Glutamatergic neuron (in vitro differentiated cells): ENCODE data around the gene RASSF8. TPM values are rescaled to one million over a fixed set of nuclear protein-coding genes. Genes with fewer than 3 reads are reported as not detected.

ENCODE experiments used
- DNase-seq: peaks from one replicate; pipeline ENCODE4 v3.0.0; 2022
- H3K27ac Mint-ChIP-seq: one replicate; pipeline ENCODE4 v1.8.0; 2020; ENCODE audit warnings: mild to moderate bottlenecking, mixed read lengths, inconsistent platforms; ENCODE audit not compliant: unreplicated experiment
- H3K27me3 Mint-ChIP-seq: one replicate; pipeline ENCODE4 v1.8.0; 2020; ENCODE audit warnings: mild to moderate bottlenecking, moderate library complexity, mixed read lengths, inconsistent platforms; ENCODE audit not compliant: unreplicated experiment
- H3K36me3 Mint-ChIP-seq: one replicate; pipeline ENCODE4 v1.8.0; 2020; ENCODE audit warnings: mild to moderate bottlenecking, mixed read lengths, inconsistent platforms; ENCODE audit not compliant: unreplicated experiment
- H3K4me1 Mint-ChIP-seq: one replicate; pipeline ENCODE4 v1.8.0; 2020; ENCODE audit warnings: mild to moderate bottlenecking, low read depth, mixed read lengths, inconsistent platforms; ENCODE audit not compliant: unreplicated experiment
- H3K4me3 Mint-ChIP-seq: one replicate; pipeline ENCODE4 v1.8.0; 2020; ENCODE audit warnings: mild to moderate bottlenecking, mixed read lengths, inconsistent platforms; ENCODE audit not compliant: unreplicated experiment
- H3K9me3 Mint-ChIP-seq: one replicate; pipeline ENCODE4 v1.8.0; 2020; ENCODE audit warnings: mild to moderate bottlenecking, moderate library complexity, mixed read lengths, inconsistent platforms; ENCODE audit not compliant: unreplicated experiment
- total RNA-seq: library from RNA; stranded (reverse); fragmentation: NEBNext Ultra II Directional; extraction: Animal tissue kit (Norgen Biotek cat#: 25700); gene quantifications from one replicate; pipeline ENCODE4 v1.2.1, GENCODE V29; 2021; ENCODE audit not compliant: unreplicated experiment
- TF ChIP-seq, protein P1 (sequence below): fragments of 200-600 bp; sonication (generic); IDR thresholded peaks from one replicate; pipeline ENCODE4 v1.5.0; 2021; ENCODE audit not compliant: partially characterized antibody, unreplicated experiment

RASSF8 gene
- total RNA-seq, 1 donor from 2014 or later: 41.3 TPM

DNA sequence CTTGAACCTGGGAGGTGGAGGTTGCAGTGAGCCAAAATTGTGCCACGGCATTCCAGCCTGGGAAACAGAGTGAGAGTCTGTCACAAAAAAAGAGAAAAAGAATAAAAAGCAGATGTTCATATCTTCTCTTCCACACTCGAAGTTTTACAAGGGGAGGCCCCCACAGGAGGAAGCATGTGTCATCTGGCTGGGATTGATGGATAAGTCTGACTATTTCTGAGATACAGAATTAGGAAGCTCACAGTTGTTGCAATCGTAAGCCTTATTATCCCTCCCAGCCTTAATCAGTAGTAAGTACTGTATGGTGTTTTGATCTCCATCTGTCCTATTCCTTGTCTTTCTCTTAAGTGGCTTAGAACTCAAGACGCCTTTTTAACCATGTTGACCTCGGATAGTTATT lies 31.9 kb upstream of the RASSF8 start:
- no peak overlapping the region for H3K27ac Mint-ChIP-seq
- no peaks in the 10 kb centered on the region for H3K36me3 Mint-ChIP-seq
- no peak overlapping the region for H3K4me3 Mint-ChIP-seq
- H3K9me3 Mint-ChIP-seq: peaks cover 2% of the 10 kb centered on the region
- TF ChIP-seq, protein P1, sequence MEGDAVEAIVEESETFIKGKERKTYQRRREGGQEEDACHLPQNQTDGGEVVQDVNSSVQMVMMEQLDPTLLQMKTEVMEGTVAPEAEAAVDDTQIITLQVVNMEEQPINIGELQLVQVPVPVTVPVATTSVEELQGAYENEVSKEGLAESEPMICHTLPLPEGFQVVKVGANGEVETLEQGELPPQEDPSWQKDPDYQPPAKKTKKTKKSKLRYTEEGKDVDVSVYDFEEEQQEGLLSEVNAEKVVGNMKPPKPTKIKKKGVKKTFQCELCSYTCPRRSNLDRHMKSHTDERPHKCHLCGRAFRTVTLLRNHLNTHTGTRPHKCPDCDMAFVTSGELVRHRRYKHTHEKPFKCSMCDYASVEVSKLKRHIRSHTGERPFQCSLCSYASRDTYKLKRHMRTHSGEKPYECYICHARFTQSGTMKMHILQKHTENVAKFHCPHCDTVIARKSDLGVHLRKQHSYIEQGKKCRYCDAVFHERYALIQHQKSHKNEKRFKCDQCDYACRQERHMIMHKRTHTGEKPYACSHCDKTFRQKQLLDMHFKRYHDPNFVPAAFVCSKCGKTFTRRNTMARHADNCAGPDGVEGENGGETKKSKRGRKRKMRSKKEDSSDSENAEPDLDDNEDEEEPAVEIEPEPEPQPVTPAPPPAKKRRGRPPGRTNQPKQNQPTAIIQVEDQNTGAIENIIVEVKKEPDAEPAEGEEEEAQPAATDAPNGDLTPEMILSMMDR: no peak
- H3K4me1 Mint-ChIP-seq: peaks cover 8% of the 10 kb centered on the region
- DNase-seq: no peak
- H3K27me3 Mint-ChIP-seq: peaks cover 6% of the 10 kb centered on the region

DNA sequence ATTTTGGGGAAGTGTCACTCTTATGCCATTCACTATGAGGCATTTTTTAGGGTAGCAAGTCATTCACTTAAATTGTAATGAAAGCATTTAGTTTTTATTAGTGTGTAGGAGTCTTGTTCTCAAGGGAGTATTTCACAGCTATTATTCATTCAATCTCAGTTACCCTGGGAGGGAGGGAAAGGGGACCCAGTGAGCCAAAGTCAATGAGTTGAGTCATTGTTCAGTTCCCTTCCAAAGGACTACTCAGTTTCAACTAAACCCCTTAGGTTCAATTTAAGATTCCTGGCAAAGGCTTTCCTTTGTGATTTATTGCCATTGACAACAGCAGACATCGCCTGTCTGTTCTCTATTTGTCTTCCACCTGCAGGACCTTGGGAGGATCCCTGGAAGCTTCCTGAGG lies 29.3 kb upstream of the RASSF8 start:
- Mint-ChIP-seq H3K36me3 (no peaks in the 10 kb centered on the region), H3K4me3 (no peak overlapping the region), H3K9me3 (no peaks in the 10 kb centered on the region), H3K27ac (no peak overlapping the region), H3K4me1 (peaks cover under 1% of the 10 kb centered on the region), H3K27me3 (peaks cover 6% of the 10 kb centered on the region)
- TF ChIP-seq, protein P1: no peak
- no peak for DNase-seq

DNA sequence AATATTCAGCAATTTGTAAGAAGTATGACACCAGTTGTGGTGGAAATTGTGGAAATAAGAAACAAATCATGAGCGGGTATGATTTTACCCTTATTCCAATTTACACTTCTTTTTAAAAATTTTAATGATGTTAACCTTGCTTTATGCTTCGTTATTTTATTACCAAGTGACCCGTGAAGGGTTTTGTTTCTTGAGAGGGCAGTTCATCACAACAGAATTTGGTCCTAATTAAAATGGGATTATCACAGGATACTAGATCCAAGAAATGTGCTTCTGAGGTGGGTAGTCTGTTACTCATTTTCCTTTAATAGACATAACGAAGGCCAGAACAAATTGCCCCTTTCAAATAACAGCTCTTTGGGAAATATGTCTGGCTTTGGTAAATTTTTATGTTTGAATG lies 25.5 kb upstream of the RASSF8 start:
- TF ChIP-seq, protein P1: no peak
- no peaks in the 10 kb centered on the region for H3K36me3 Mint-ChIP-seq
- H3K4me1 Mint-ChIP-seq: peaks cover 8% of the 10 kb centered on the region
- H3K27me3 Mint-ChIP-seq: peaks cover 9% of the 10 kb centered on the region
- no peaks in the 10 kb centered on the region for H3K9me3 Mint-ChIP-seq
- H3K27ac Mint-ChIP-seq: no peak overlapping the region
- no peak overlapping the region for H3K4me3 Mint-ChIP-seq
- DNase-seq: no peak

DNA sequence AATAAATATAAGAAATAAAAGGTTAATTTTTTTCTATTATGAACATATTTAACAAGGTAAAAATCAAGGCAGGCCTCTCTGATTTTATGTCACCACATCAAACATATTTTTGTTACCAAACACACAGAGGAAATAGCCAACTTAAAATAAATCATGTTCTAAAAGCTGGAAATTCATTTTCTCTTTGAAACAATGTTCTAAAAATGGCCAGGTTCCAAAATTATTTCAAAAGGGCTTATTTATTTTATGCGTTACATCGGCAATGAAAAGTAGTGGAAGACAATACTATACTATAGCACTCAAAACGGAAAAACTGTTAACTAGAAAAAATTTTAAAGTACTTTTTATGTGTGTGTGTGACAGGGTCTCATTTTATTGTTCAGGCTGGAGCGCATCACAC lies 24.0 kb upstream of the RASSF8 start:
- no peaks in the 10 kb centered on the region for H3K9me3 Mint-ChIP-seq
- DNase-seq: no peak
- no peaks in the 10 kb centered on the region for H3K36me3 Mint-ChIP-seq
- no peak overlapping the region for H3K27ac Mint-ChIP-seq
- peaks cover 8% of the 10 kb centered on the region for H3K4me1 Mint-ChIP-seq
- peaks cover 9% of the 10 kb centered on the region for H3K27me3 Mint-ChIP-seq
- H3K4me3 Mint-ChIP-seq: no peak overlapping the region
- TF ChIP-seq, protein P1: no peak

DNA sequence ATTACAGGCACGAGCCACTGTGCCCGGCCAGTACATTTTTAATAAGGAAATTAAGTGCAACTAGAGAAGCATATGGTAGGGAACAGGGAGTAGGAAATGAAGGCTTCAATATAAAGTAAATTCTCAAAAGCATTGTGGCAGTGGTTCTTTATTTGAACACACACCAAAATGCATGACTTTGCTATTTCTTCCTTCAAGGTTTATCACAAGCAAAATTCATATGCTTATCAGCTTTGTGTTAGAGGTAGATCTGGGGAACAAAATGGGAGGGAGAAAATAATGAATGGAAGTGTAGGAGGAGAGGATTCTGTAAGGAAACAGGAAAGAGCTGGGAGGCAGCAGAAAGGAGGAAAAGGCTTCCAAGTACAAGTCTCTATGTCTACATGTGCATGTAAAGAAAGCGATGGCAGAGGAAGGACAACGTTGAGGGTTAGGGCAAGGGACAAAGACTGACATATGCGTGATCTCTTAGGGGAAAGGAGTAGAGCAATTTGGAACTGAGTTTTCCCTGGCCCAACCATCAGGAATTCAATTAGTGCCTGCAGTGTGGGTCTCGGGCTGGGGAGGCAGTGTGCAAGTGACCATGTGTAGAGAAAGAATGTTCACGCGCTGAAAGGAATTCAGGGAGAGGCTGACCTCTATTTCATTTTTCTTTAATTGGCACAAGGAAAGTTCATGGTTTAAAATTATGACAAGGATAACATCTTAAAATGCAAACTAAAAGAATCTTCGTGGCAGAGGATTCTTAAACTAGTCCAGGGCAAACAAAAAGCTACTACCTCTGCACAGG lies 22.9 kb upstream of the RASSF8 start:
- Mint-ChIP-seq H3K4me1 (peaks cover 8% of the 10 kb centered on the region), H3K4me3 (no peak overlapping the region), H3K36me3 (no peaks in the 10 kb centered on the region), H3K9me3 (no peaks in the 10 kb centered on the region), H3K27me3 (peaks cover 4% of the 10 kb centered on the region), H3K27ac (no peak overlapping the region)
- DNase-seq: no peak
- TF ChIP-seq, protein P1: no peak
